SK-MEL-5 (cell line): Measurements from ENCODE around the gene TESK1. TPM values are rescaled to one million over a fixed set of nuclear protein-coding genes. Genes with fewer than 3 reads are reported as not detected.
"Not testable (repeated sequence)": the region's sequence is repeated elsewhere in the genome, so short reads cannot be mapped to it uniquely, and the experiment has no call there.

ENCODE experiments used
- DNase-seq: peaks from one replicate; pipeline ENCODE4 v3.0.0-alpha.2; 2016; ENCODE audit warnings: low read depth, low spot score
- in situ Hi-C: cut with HindIII; loops from 2 replicates; pipeline ENCODE4 v1.10.0; 2016; ENCODE audit warnings: low sequenced_read_pairs, high pct_unique_total_duplicates, low pct_unique_long_range_greater_than_20kb
- total RNA-seq: library from RNA; depleted of rRNA; stranded (reverse); fragments of >200 nt; shearing (Covaris generic); gene quantifications from 2 replicates; pipeline ENCODE4 v1.2.3, GENCODE V29; 2014

TESK1 gene
- total RNA-seq, 1 experiment from 2014 or later: 4.1 TPM

- DNase-seq: no peak
- in situ Hi-C loops: no loop called here
Observed at GRCh38 chr9:35636135-35636876, 31.2 kb downstream of the TESK1 start.

- DNase-seq, in situ Hi-C loops: not testable (repeated sequence)
Observed at GRCh38 chr9:35636877-35637246, 31.8 kb downstream of the TESK1 start.

GRCh38 chr9:35637427-35637955, 32.4 kb downstream of the TESK1 start:
- DNase-seq, in situ Hi-C loops: not testable (repeated sequence)

- in situ Hi-C loops: not testable (repeated sequence)
Observed at GRCh38 chr9:35638751-35639150, 33.7 kb downstream of the TESK1 start.

GRCh38 chr9:35639225-35639624, 34.2 kb downstream of the TESK1 start:
- DNase-seq, in situ Hi-C loops: not testable (repeated sequence)

More at GRCh38 chr9:35638751-35639150, 33.7 kb downstream of the TESK1 start:
- not testable (repeated sequence) for DNase-seq

GRCh38 chr9:35639631-35640030, 34.6 kb downstream of the TESK1 start:
- DNase-seq: no peak
- in situ Hi-C loops: no loop called here

GRCh38 chr9:35640431-35640830, 35.4 kb downstream of the TESK1 start:
- in situ Hi-C loops, DNase-seq: not testable (repeated sequence)

- in situ Hi-C loops, DNase-seq: not testable (repeated sequence)
Observed at GRCh38 chr9:35641478-35641877, 36.4 kb downstream of the TESK1 start.

- DNase-seq: no peak
- in situ Hi-C loops: no loop called here
Observed at GRCh38 chr9:35643046-35643445, 38.0 kb downstream of the TESK1 start.

- DNase-seq, in situ Hi-C loops: not testable (repeated sequence)
Observed at GRCh38 chr9:35645736-35646135, 40.7 kb downstream of the TESK1 start.

- in situ Hi-C loops: no loop called here
- no peak for DNase-seq
Observed at GRCh38 chr9:35646153-35646532, 41.1 kb downstream of the TESK1 start.

- in situ Hi-C loops: no loop called here
- peak; percentile 80 for DNase-seq
Observed at GRCh38 chr9:35646533-35647265, 41.6 kb downstream of the TESK1 start.

GRCh38 chr9:35649431-35650340, 44.6 kb downstream of the TESK1 start:
- in situ Hi-C loops: no loop called here
- no peak for DNase-seq

- in situ Hi-C loops: no loop called here
- no peak for DNase-seq
Observed at GRCh38 chr9:35650341-35651158, 45.5 kb downstream of the TESK1 start, which contains the start of gene SIT1. SIT1 (minus strand) TSS chr9:35650931; CDS start chr9:35650853, 78 bp downstream.

GRCh38 chr9:35651956-35652828, 47.1 kb downstream of the TESK1 start:
- in situ Hi-C loops: no loop called here
- DNase-seq: no peak

GRCh38 chr9:35652829-35653209, 47.8 kb downstream of the TESK1 start:
- DNase-seq: no peak
- in situ Hi-C loops: no loop called here
